HL-60 (cell line): ENCODE results near the gene CTU1.

Experiments
- DNase-seq, 2 experiments: peaks; one replicate each; pipeline ENCODE4 v3.0.0-alpha.2; 2010 to 2020; ENCODE audit warnings: low read depth in 1 of 2, low spot score in 1 of 2
- H3K27ac ChIP-seq: fragments of 250-450 bp; sonication (Bioruptor Pico); replicated peaks from 2 replicates; pipeline ENCODE4 v1.5.1; 2020; ENCODE audit warnings: mild to moderate bottlenecking, moderate library complexity
- H3K27me3 ChIP-seq: fragments of 250-450 bp; sonication (Bioruptor Pico); 2 replicates; pipeline ENCODE4 v1.5.1; 2021; ENCODE audit warnings: mild to moderate bottlenecking, moderate library complexity; ENCODE audit not compliant: insufficient read depth, poor library complexity, severe bottlenecking
- H3K4me3 ChIP-seq: replicated peaks from 2 replicates; pipeline ENCODE4 v1.5.1; 2011; ENCODE audit warnings: mild to moderate bottlenecking, control low read depth, low read length; ENCODE audit not compliant: insufficient read depth
- CTCF ChIP-seq: IDR thresholded peaks from one replicate; pipeline ENCODE4 v1.5.1; 2011; ENCODE audit warnings: low read length, control low read depth, inconsistent platforms; ENCODE audit not compliant: insufficient read depth
- GABPA ChIP-seq: IDR thresholded peaks from 2 replicates; pipeline ENCODE4 v1.6.1; 2012; ENCODE audit warnings: low read depth
- POLR2AphosphoS5 ChIP-seq: IDR thresholded peaks from 2 replicates; pipeline ENCODE4 v1.6.1; 2012; ENCODE audit warnings: low read depth
- REST ChIP-seq: IDR thresholded peaks from 2 replicates; pipeline ENCODE4 v1.6.1; 2012; ENCODE audit warnings: low read depth; ENCODE audit not compliant: insufficient replicate concordance
- SPI1 ChIP-seq: IDR thresholded peaks from 2 replicates; pipeline ENCODE4 v1.6.1; 2012; ENCODE audit warnings: low read depth, mild to moderate bottlenecking, borderline replicate concordance

The CTU1 gene

GRCh38 chr19:51141181-51141580 is 33.0 kb upstream of the CTU1 start:
- H3K27me3 ChIP-seq: no peaks in the 10 kb centered on the region
- no peak overlapping the region; the same call in 1 of the 2 replicates for H3K27ac ChIP-seq
- no peak for DNase-seq
- H3K4me3 ChIP-seq: no peak overlapping the region
- TF ChIP-seq POLR2AphosphoS5 (no peak), REST (no peak)

DNA sequence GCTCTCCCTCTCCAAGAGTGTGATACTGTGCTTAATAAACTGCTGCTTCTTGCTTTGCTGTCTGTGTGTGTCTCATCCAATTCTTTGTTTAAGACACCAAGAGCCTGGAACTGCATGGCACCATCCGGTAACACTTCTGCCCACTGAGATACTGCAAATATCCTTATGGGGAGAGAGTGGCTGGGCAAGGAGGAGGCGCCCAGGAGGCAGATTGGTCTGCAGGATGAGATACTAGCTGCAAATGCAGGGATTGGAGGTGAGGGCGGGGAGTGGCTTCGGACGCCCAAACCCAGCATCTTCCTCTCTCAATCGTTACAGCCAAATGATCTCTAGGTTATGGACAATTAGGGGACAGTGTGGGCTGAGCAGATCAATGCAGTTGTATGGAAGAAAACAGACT is 32.2 kb upstream of the CTU1 start:
- TF ChIP-seq SPI1 (no peak), GABPA (no peak), CTCF (no peak), REST (no peak)
- no peaks in the 10 kb centered on the region for H3K27me3 ChIP-seq
- H3K4me3 ChIP-seq: no peak overlapping the region
- peak overlapping the region; percentile 87; the same call in 1 of the 2 replicates for H3K27ac ChIP-seq
- no peak for DNase-seq

DNA sequence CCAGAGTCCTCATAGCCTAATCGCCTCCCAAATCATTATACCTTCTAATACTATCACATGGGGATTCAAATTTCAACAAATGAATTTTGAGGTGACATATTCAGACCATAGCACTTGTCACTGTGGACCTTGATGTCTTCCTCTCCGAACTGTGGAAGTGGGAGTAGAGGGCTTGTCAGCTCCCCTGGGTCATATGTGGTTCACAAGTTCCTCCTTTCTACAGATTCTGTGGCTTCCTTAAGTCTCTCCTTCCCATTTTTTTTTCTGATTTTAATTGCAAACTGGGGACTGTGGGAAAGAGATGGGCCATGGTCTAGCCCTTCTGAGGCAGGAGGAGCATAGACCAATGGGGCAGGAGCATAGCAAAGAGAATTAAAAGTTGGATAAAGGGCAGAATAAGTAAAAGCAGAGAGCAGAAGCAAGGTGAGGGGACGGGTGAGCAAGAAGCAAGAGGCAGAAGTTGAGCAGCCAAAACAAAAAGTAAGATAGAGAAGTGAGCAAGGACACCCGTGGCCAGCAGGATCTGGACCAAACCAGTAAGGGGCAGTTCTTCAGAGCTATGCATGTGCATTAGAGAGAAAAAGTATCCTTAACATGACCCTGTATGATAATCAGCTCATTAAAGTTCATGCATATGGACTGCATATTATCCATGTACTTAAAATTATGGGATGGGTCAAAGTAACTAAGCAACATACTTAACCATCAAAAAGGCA is 31.2 kb upstream of the CTU1 start:
- TF ChIP-seq SPI1 (peak; percentile 79), GABPA (0 out of 2 replicates have a peak, but pooled peaks have one; percentile 18), POLR2AphosphoS5 (peak; percentile 75; the same call in 1 of the 2 replicates), REST (no peak)
- no peaks in the 10 kb centered on the region for H3K27me3 ChIP-seq
- H3K4me3 ChIP-seq: no peak overlapping the region
- peak; percentile 78 to 84 for DNase-seq
- peak overlapping the region; percentile 87 for H3K27ac ChIP-seq

DNA sequence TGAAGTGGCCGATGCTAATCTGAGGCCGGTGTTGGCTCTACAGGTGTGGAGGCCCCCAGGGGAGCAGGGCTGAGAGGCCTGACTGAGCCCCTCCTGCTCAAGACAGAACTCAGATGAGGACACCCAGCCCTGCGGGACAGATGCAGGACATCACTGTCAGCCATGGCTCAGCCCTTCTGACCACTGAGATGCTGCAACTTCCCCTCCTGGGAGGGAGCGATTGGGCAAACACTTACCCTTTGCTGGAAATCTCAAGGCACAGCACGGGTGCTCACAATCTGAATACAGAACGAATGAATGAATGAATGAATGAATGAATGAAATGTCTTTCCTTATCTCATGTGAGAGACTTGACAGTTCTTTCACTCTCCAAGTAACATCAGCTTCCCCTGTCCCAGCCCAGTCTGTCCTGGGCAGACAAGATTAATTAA is 30.4 kb upstream of the CTU1 start:
- no peak for TF ChIP-seq REST
- no peak for TF ChIP-seq CTCF
- peak; percentile 82 for TF ChIP-seq POLR2AphosphoS5
- TF ChIP-seq SPI1: peak; percentile 76; the same call in 1 of the 2 replicates
- no peak for TF ChIP-seq GABPA
- Histone ChIP-seq H3K4me3 (no peak overlapping the region), H3K27ac (peak overlapping the region; percentile 87), H3K27me3 (no peaks in the 10 kb centered on the region)
- DNase-seq: peak; percentile 82 to 91
